Amniotic stem cell (primary cell): Measurements from ENCODE around the gene TNC.

Experiments used
- DNase-seq: peaks from one replicate; lab custom pipeline; 2025; lab: John Stamatoyannopoulos, UW

Gene TNC

GRCh38 chr9:115013998-115014397 is 104.0 kb downstream of the TNC start:
- peak; percentile 24 for DNase-seq

GRCh38 chr9:115012486-115012885 is 105.5 kb downstream of the TNC start:
- DNase-seq: no peak

- DNase-seq: no peak
Observed at GRCh38 chr9:115010874-115011273, 107.1 kb downstream of the TNC start.

- DNase-seq: peak; percentile 58
Observed at GRCh38 chr9:115008536-115009270, 109.3 kb downstream of the TNC start.

GRCh38 chr9:115006660-115007059 is 111.3 kb downstream of the TNC start:
- DNase-seq: no peak

GRCh38 chr9:115005322-115005721 is 112.6 kb downstream of the TNC start:
- DNase-seq: no peak

- no peak for DNase-seq
Observed at GRCh38 chr9:115004545-115004944, 113.4 kb downstream of the TNC start.

GRCh38 chr9:115002371-115003120 is 115.4 kb downstream of the TNC start:
- no peak for DNase-seq

GRCh38 chr9:115000217-115000639 is 117.7 kb downstream of the TNC start:
- DNase-seq: no peak

- no peak for DNase-seq
Observed at GRCh38 chr9:114998326-114998725, 119.6 kb downstream of the TNC start.

GRCh38 chr9:114995681-114996221 is 122.2 kb downstream of the TNC start:
- no peak for DNase-seq

- no peak for DNase-seq
Observed at GRCh38 chr9:114994768-114995167, 123.2 kb downstream of the TNC start.

GRCh38 chr9:114991861-114992260 is 126.1 kb downstream of the TNC start:
- no peak for DNase-seq

GRCh38 chr9:114990901-114991300 is 127.1 kb downstream of the TNC start:
- DNase-seq: no peak

- DNase-seq: no peak
Observed at GRCh38 chr9:114989600-114990410, 128.2 kb downstream of the TNC start.

- DNase-seq: no peak
Observed at GRCh38 chr9:114988962-114989599, 128.9 kb downstream of the TNC start.

- no peak for DNase-seq
Observed at GRCh38 chr9:114987116-114987515, 130.8 kb downstream of the TNC start.

GRCh38 chr9:114985959-114986501 is 131.9 kb downstream of the TNC start:
- DNase-seq: no peak

- DNase-seq: no peak
Observed at GRCh38 chr9:114981063-114981462, 136.9 kb downstream of the TNC start.

- no peak for DNase-seq
Observed at GRCh38 chr9:114973216-114973615, 144.7 kb downstream of the TNC start.

- no peak for DNase-seq
Observed at GRCh38 chr9:114972510-114973136, 145.3 kb downstream of the TNC start.
